ENCODE data around the gene ZNF189.
A peak's percentile ranks its signal among the peaks of the same experiment; 100 is the strongest.

ZNF189 gene

DNA sequence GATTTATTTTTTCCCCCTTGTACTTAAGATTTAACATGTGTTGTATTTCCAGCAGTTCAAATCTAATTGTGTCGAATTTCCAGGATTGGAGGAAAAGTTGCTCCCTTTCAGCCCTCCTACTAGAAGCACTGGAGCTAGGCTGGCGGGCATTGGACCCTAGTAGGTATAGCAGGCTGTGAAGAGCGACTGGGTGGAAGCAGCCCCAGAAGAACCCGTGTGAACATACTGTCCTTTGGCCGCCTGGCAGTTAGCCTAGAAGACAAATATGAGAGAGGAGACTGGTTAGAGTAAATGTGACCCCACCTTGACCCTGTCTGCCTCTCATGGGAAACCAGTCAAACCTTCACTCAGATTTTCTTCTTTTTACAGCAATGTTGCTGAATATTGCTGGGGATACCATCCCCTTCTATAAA, 23.0 kb downstream of the ZNF189 start:
- DNase-seq: no peak

DNA sequence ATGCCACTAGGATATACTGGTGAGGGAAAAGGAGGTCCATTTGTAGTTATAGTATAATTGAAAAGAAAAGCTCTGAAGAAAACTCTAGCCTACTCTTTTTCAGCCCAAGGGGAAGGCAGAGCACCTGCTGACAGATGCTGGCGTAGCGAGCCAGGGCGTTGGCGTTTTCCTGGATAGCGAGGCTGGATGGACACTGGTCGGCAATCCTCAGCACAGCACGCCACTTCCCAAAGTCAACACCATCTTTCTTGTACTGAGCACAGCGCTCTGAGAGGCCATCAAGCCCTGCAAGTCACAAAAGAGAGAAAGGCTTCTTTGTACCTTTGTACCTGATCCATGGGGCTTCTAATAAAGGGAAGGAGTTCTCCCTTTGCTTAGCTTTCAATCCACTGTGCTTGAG, 28.7 kb downstream of the ZNF189 start:
- DNase-seq: no peak

DNA sequence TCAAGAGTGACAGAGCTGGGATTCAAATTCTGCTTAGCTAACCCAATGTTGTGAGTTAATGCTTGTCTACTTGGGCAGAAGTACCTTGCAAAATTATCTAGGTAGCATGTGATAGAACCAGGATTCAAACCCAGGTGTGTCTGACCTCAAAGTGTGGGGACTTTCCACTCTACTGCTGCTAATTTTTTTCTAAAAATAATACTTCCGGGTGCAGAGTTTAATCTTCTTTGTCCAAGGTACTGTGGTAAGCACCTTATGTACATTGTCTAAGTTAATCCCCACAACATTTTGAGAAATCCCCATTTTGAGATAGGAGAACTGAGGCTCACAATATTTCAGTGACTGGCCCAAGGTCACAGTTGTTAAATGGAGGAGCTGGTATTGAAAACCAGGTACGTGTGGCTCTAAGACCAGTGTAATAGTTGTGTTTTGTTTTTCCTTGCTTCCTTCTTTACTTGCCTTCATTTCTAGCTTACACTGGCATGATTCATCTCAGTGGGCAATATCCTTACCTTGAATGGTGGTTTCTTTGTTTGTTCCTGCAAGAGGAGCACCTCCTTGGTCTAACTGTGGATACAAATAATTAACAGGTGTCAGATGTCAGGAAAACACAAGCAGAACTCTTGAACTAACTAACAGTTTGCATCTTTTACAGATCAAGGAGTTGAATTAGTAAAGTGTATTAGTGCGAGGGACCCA, 29.5 kb downstream of the ZNF189 start:
- no peak for DNase-seq

GRCh38 chr9:101428909-101429308, 30.3 kb downstream of the ZNF189 start:
- DNase-seq: no peak

DNA sequence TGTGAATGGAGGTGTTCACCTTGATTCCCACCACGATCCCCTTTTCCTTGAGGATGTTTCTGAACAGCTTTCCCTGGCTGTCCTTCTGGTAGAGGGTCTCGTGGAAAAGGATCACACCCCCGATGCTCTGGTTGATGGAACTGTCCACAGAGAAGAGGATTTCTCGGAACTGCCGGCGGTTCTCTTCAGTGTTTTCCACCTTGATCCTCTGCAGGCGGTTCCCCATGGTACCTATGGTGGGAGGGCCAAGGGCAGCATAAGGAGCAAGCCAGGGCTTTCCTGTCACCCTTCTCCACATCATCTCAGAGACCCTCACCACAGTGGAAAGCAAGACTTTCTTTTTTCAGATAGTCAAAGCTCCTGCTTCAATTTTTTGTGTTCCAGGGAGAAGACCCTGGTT, 31.1 kb downstream of the ZNF189 start:
- DNase-seq: no peak

GRCh38 chr9:101432171-101432570, 33.5 kb downstream of the ZNF189 start:
- no peak for DNase-seq

GRCh38 chr9:101432740-101433139, 34.1 kb downstream of the ZNF189 start:
- no peak for DNase-seq

GRCh38 chr9:101433229-101433628, 34.6 kb downstream of the ZNF189 start:
- DNase-seq: no peak

DNA sequence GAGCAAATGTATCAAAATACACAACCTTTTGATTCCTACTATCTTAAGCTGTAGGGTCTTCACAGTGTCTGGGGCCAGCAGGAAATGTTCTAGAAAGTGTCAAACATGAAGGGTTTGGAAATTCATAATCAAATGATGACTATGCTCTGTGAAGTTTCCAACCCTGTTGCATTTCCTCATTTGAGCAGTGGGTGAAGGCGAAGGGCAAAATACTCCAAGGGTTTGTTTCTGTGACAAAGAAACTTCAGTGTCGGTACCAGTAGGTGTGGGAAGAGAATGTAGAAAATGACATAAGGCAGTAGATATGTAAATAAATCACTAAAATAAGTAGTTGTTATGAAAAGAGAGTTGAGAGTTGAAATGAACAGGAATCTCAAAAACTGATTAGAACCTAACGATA, 36.3 kb downstream of the ZNF189 start:
- no peak for DNase-seq

DNA sequence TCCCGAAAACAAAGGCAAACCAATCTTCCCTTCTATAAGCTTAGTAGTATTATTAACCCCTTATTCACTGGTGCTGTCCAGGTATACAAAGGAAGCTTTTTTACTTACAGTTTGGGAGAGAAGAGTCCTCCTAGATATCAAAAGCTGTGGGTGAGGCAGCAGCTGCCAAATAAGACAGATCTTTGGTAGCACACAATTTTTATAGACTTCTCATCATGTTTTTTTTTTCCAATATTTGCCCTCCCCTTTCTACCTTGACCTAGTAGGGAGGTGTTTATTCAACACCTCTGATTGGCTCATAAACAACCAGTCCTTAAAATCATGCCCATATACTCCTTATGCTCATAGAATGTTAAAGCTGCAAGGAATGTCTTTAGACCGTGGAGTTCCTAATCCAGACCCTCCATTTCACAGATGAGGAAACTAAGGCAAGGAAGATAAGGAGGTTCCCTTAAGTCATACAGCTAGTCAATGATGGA, 37.0 kb downstream of the ZNF189 start, which contains the start of gene ALDOB:
TSS of gene ALDOB (minus strand) at position 174 of the 479 bp plus-strand sequence. CDS start 4,887 bp downstream, outside the sequence.
- no peak for DNase-seq

- no peak for DNase-seq
These were observed 39.2 kb downstream of the ZNF189 start for GRCh38 chr9:101437806-101438232.

DNA sequence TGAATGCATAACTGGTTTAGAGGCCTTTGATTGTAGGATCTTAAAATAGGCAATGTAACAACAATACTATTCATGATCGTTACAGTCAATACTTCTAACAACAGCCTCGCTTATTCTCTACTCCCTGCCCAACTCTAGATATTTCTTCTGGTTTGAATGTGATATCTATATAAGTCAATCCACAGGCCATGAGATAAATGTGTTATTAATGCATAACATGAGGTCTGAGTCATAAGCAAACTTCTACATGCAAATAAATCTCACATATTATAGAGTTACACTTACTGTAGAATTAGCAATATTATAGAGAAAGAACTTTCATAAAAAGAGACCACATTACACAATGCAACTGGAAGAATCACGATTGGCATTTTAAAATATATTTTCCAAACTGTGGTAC, 39.9 kb downstream of the ZNF189 start:
- no peak for DNase-seq

- no peak for DNase-seq
These were observed 42.1 kb downstream of the ZNF189 start for GRCh38 chr9:101440714-101441230.

DNA sequence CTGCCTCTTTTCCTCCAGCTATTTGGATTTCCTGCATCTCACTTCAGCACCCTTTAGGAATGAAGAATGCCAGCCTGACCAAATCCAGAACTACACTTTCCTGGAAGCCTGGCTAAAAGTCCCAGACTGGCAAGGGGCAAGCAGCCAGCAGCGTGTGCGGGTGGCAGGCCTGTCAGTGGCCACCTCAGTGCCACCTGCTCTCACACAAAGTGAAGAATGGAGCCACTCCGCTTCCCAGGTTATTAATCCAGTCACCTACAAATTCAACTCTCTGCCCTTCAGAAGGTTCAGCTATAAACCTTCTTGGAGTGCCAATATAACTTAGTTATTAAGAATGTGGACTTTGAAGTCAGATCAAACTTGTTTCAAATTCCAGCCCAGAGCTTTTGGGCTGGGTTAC, 43.7 kb downstream of the ZNF189 start:
- DNase-seq: no peak

DNA sequence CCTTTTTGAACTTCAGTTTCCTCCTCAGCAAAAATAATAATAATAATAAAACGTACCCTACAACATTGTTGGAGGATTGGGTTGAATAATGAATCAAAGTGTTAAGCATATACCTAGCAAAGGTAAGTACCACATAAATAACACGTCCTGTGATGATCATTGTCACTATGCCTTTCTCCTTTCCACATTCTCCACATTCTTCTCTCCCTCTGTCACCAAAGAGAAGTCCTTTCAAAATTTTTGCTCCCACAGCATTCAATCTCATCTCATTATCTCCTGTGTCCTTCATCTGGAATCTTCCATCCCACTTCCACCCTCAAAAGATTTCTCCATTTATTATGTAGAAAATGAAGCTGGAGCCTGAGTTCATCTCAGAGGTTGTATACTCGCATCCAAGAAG, 44.1 kb downstream of the ZNF189 start:
- no peak for DNase-seq

- peak; percentile 85 for DNase-seq
These were observed 44.7 kb downstream of the ZNF189 start for GRCh38 chr9:101443364-101443771.

DNA sequence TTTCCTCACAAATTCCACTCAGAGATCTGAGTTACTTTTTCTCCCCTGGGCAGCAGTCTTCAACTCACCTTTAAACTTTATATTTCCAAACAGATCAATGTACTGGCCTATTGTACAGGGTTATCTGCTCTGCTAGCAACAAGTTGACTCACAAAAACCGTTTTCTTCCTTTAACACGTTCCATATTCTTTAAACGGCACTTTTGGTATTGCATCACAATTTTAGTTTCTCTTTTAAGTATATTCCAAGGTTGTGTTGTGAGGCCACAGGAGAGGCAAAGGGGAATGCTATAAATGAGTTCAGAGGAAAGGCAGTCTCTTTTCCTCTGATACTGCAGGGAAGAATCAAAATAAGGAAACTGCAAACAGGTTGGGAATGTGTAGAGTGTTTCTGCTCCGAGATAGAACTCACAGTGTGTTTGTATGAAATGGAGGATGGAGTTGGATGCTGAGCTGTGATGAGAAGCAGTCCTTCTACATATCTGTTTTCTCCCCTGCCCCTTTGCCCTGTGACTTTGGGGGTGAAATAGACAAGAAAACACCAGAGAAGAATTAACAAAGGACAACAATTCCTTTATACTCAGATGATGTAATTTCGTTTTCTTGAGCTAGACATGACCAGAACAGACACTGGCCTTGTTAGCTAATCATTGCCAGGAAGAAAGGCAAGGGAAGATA, 46.8 kb downstream of the ZNF189 start:
- no peak for DNase-seq

- DNase-seq: no peak
These were observed 48.1 kb downstream of the ZNF189 start for GRCh38 chr9:101446732-101447131.

- no peak for DNase-seq
These were observed 50.0 kb downstream of the ZNF189 start for GRCh38 chr9:101448680-101449070.

DNA sequence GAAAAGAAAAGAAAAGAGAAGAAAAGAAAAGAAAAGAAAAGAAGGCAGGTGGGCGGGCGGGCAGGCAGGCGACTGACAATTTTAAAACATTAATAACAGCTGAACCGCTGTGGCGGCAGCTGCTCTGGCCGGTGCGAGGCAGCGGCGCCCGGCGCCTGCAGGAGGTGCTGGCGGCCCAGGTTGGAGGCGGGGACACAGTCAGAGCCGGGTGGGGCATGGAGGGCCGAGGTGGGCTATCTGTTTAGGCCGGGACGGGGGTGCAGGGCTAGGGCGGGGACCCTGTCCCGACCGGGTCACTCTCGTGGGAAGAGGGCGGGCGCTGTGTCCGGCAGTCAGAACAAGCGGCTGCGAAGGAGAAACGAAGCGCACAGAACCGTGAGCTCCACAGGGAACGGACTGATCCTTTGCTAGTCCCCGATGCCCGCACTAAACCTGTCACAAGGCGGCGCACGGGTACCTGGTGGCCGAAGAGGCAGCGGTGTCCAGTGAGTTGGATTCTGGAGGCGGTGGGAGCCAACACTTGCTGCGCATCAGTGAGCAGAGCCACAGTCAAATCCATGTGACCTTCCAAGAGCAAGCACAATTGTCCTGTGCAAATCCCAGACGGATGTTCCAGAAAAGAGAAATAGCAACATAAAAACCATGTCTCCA, 50.5 kb downstream of the ZNF189 start:
- DNase-seq: peak; percentile 82

- DNase-seq: no peak
These were observed 52.3 kb downstream of the ZNF189 start for GRCh38 chr9:101450931-101451330.

- no peak for DNase-seq
These were observed 52.8 kb downstream of the ZNF189 start for GRCh38 chr9:101451498-101451897.

DNA sequence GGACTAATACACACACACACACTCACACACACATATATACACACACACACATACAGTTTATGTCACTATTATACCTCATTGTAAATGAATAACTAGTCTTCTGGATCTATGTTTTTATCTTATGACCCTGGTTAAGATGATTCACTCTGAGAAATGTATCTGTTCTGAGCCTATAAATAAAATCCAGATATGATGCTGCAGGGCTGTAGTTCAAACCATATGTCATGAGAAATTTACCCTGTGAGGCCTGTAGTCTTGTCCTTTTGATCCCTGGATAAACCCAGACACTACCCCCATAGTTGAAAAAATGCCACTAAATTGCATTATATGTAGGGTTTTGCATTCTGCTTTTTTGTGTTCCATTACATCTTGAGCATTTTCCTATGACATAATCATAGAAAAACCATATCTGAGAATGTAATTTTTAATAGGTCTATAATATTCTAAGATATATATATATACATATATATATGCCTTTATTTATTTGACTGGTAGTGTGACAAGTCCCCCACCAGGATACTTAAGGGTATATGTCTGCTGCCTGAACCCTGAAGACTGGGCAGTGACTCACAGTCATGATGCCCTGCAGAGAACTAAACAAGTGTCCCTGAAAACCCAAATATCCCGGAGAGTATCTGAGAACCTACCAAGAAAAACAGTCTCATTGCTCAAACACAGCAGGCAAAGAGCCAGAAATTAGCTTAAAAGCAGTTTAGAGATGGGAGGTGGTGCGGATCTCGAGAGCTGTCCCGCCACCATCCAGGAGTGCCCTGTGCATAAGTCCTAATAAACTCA, 55.3 kb downstream of the ZNF189 start:
- no peak for DNase-seq
